ENCODE results near the gene TTC19.

TTC19 gene, protein sequence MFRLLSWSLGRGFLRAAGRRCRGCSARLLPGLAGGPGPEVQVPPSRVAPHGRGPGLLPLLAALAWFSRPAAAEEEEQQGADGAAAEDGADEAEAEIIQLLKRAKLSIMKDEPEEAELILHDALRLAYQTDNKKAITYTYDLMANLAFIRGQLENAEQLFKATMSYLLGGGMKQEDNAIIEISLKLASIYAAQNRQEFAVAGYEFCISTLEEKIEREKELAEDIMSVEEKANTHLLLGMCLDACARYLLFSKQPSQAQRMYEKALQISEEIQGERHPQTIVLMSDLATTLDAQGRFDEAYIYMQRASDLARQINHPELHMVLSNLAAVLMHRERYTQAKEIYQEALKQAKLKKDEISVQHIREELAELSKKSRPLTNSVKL

DNA sequence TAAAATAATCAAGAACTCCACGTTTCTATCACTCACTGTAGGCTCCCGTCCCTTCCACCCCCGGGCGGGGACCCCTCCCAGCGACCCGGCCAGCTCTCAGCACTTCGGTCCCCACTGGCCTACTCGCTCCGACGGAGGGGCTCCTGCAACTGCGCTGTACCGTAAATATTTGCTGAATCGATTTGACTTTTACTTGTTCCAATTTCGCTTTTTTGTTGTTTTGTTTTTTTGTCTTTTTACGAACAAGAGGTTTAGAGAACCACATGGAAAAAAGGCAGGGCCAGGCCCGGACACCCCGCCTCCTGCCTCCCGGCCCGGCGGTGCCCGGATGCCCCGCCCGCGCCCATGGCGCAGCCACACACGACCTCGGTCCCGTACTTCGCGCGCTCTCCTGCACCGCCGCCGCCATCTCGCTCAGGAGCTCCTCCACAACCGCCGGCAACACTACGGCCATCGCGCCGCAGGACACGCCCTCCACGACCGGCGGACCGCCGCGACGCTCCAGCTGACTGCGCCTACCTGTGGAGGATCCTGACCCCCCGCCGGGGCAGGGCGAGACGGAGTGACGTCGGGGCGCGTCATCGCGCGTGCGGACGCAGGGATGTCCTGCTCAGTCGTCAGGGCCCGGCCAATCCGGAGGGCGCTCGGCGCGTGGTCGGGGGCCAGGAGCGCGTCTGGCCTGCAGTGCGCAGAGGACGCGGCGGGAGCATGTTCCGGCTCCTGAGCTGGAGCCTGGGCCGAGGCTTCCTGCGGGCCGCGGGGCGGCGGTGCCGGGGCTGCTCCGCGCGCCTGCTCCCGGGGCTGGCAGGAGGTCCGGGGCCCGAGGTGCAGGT is at the start of gene TTC19, which contains the start of gene ZSWIM7:
Gene TTC19, plus strand, starts transcription at position 684 of the 833 bp plus-strand sequence. Its CDS starts 25 bp downstream, at position 709.
Gene ZSWIM7, minus strand, starts transcription at position 564 of the 833 bp plus-strand sequence. Its CDS starts 110 bp downstream, at position 454.
- DNase-seq, result peak; percentile 76

DNA sequence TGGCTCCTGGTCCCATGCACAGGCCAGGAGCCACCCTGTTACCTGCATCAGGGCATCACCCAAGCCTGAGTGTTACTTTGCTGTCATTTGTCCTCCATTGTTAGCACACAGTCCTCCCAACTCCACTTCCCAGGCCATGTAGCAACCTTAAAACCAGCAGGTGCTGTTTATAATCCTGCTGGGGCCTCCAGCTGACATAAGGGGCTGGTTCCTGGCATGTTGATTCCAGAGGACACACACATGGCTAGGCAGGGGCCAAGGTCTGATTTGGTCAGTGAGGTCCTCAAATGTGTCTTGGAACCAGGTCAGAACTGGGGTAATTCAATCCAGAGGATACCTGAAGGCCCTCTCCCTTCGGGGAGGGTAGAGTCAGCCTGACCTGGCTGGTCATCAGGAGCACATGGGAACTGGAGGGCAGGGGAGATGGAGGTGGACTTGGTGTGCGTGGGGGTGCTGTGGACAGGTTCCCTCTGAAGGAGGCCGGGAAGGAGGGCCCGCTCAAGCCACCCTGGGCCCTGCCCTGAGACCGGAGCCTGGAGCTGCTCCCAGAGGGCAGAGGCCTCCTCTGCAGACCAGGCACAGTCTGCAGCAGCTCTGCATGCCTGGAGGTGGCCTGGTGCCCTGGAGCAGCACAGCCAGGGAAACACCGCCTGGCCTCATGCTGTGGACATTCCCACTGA is 48.1 kb upstream of the TTC19 start:
- DNase-seq, result no peak

DNA sequence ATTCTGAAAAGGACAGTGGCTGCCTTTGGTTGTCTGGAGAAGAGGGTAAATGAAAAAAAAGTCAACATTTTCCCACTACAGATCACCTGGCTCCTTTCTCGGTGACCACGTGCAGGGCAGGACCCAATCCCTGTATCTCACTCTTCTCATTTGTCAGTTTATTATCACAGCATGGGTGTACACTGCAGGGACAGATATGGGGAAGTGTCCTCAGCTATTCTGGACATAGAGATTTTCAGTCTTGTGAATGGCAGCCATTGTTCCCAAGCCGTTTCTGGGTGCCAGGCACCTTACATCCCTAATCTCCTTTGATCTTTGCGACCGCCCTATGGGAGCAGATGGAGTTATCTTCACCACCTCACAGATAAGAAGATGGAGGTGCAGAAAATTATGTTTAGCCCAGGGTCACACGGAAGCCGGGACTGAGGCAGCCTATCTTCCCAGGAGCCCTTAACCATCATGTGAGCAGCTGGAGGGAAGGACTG is 47.5 kb upstream of the TTC19 start:
- DNase-seq, result no peak

- no peak for DNase-seq
Measured at GRCh38 chr17:15952916-15953790, 46.5 kb upstream of the TTC19 start.

GRCh38 chr17:15954222-15954621 is 45.4 kb upstream of the TTC19 start:
- no peak for DNase-seq

DNA sequence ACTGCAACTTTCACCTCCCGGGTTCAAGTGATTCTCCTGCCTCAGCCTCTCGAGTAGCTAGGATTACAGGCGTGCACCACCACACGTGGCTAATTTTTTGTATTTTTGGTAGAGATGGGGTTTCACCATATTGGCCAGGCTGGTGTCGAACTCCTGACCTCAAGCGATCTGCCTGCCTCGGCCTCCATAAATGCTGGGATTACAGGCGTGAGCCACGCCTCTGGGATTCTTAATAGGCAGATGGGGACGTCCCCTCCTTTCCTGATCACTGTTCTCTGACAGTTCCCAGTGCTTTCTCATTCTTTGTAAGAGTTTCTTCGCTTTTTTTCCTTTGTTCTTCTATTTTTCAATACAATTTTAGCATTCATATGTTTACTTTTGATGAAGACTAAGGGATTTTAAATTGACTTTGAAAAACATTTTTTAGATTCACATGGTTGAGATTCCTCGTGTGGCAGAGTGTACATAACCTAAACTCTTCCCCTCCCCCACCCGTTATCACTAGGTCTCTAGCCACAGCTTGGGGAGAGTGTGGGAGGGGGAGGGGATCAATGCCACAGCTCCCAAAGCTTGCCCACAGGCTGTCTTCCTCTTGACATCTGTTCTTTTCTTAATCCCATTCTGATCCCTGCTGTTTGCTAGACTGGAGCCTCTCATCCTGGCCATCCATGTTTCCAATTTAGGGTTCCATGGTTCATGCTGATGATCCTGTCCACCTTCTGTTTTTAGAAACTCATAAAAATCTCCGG is 43.7 kb upstream of the TTC19 start:
- DNase-seq, result no peak

DNA sequence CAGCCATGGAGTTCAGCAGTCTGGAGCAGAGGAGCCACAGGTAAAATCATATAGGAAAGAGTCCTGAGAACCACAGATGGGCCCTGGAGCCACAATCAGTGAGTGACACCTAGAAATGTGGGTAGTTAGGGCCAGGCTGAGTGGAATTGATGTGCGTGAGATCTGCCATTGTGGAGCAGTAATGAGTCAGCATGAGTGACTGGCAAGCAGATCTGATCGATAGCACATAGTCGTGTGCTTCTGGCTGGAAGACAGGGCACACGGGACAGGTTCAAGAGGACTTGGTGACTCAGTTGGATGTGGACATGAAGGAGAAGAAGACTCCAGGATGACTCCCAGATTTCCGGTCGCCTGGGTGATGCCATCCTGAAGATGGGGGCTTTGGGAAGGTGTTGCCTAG is 42.4 kb upstream of the TTC19 start:
- DNase-seq, result no peak

DNA sequence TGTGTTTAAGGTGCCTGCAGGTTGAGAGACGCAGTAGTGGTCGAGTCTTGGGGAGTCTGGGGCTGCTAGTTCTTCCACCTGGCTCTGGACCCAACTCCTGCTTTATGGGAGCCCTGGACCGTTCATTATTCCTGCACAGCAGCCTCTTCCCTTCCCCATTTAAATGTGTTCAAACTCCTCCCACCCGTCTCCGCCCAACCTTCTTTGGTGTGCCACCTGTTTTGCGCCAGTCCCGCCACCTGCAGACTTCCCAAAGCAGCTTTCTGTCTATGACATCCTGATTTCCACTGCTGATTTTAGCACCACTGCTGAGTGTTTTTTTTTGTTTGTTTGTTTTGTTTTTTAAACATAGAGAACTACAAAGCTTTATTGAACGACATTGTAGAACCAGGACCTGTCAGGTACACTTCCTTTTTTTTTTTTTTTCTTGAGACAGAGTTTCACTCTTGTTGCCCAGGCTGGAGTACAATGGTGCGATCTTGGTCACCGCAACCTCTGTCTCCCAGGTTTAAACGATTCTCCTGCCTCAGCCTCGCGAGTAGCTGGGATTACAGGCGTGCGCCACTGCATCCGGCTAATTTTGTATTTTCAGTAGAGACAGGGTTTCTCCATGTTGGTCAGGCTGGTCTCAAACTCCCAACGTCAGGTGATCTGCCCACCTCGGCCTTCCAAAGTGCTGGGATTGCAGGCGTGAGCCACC is 41.9 kb upstream of the TTC19 start:
- no peak for DNase-seq

- DNase-seq, result no peak
Measured at GRCh38 chr17:15958484-15958854, 41.2 kb upstream of the TTC19 start.

GRCh38 chr17:15963670-15964110 is 35.9 kb upstream of the TTC19 start:
- no peak for DNase-seq

GRCh38 chr17:15965528-15965927 is 34.1 kb upstream of the TTC19 start:
- DNase-seq, result no peak

DNA sequence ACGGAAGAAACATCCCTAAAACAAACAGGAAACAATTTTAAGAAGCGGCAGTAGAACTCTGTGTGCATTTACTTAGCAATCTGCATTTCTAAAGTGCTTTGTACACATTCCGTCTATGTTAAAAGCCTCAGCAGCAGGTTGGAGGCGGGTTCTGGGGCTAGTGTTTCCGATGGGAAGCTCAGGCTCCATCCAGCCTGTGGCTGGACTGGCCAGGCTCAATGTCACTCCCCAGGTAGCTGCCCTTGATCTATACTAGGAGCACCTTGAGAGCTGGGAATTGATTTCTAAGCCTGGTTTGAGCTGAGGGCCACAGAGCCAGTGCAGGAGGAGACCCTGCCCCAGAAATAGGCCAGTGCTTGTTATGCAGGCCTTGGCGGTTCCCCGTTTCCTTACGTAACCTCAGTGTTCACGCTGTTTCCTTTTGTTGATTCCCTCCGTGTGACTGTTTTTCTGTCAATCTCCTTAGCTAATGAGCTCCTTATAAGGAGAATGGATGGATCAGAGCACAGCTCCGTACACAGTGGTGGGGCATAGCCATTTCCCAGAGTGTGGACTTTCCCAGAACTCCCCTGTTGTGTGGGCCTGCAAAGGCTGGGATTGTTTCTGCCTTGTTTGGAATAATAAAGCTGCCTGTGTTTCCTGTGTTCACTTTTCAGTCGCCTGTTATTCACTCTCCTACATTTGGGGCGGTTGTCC is 33.3 kb upstream of the TTC19 start:
- no peak for DNase-seq

DNA sequence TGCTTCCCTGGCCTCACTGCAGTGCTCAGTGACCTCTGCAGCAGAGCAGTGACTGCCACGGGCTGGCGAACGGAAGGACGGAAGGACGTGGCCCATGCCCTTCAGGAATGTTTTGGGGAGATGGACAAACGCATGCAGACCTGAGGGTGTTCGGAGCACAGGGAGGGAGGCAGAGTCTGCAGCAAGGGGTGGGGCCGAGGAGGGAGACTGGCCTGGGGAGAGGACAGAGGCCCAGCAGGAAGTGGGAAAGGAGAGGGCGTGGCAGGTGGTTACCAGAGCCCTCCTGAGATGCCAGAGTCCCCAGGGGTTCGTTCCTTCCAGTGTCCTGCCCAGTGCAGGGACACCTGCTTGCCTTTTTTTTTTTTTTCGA is 32.8 kb upstream of the TTC19 start:
- DNase-seq, result no peak

DNA sequence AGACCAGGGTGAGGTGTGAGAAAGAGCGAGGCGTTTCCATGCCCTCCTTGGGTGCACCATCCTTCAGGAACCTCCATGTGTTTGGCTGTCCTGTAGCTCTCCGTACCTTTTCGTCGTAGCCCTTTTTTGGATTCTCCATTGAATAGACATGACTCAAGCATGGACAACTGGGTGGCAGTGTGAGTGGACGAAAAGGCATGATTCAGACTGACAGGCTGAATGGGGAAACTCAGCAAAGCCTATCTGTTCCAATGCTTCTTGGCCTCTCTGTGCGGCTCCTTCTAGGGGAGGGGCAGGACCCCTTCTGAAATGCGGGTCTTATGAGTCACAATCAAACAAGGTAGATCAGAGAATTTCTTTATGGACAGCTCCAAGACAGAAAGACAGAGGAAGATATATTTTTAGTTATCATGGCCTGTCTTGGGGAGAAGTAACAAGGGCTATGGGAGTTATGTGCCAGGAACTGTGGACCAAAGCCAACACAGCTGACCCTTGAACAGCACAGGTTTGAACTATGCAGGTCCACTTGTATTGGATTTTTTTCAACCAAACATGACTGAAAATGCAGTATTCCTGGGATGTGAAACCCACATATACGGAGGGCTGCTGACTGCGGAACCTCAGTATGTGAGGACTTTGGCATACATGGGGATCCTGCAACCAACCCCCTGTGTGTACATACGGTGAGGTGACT is 31.8 kb upstream of the TTC19 start:
- no peak for DNase-seq

GRCh38 chr17:15969463-15969862 is 30.2 kb upstream of the TTC19 start:
- DNase-seq, result no peak

GRCh38 chr17:15970500-15970899 is 29.1 kb upstream of the TTC19 start:
- no peak for DNase-seq

GRCh38 chr17:15971098-15971678 is 28.4 kb upstream of the TTC19 start:
- no peak for DNase-seq

- DNase-seq, result no peak
Measured at GRCh38 chr17:15971882-15972281, 27.7 kb upstream of the TTC19 start.

DNA sequence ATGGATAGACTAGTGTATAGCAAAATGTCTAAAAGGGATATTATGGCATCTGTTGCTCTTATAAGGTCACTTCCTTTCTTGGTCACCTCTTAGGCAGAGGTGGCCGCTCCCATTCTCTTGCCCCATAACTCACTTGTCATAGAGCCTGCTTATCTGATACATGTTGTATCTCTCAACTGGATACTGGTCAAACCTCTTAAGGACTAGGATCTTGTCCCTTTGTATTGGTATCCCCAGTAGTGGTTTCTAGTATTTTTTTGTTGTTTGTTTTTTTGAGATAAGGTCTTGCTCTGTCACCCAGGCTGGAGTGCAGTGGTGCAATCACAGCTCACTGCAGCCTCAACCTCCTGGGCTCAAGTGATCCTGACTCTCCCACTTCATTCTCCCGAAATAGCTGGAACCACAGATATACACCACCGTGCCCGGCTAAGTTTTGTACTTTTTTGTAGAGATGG is 27.1 kb upstream of the TTC19 start:
- no peak for DNase-seq
